Loucy (cell line): ENCODE measurements around the gene CHST14.

Source experiments
- H2AFZ ChIP-seq: fragments of 200-600 bp; sonication (generic); 2 replicates; pipeline ENCODE4 v1.6.0; 2016; ENCODE audit warnings: antibody characterized with exemption, mild to moderate bottlenecking, low read length, moderate library complexity
- H3F3A ChIP-seq: fragments of 200-600 bp; 2 replicates; pipeline ENCODE4 v1.6.0; 2016; ENCODE audit warnings: antibody characterized with exemption, low read depth, mild to moderate bottlenecking
- H3K27me3 ChIP-seq: fragments of 200-600 bp; sonication (generic); 2 replicates; pipeline ENCODE4 v1.6.1; 2014; ENCODE audit warnings: low read length, mild to moderate bottlenecking; ENCODE audit not compliant: insufficient read depth, poor library complexity, severe bottlenecking
- H3K36me3 ChIP-seq: fragments of 200-600 bp; sonication (generic); 2 replicates; pipeline ENCODE4 v1.6.1; 2016; ENCODE audit warnings: low read length; ENCODE audit not compliant: insufficient read depth
- H3K4me1 ChIP-seq: fragments of 200-600 bp; sonication (generic); 2 replicates; pipeline ENCODE4 v1.5.1; 2014; ENCODE audit warnings: low read length, mild to moderate bottlenecking; ENCODE audit not compliant: insufficient read depth, poor library complexity, severe bottlenecking
- H3K4me2 ChIP-seq: fragments of 200-600 bp; sonication (generic); 2 replicates; pipeline ENCODE4 v1.6.0; 2014; ENCODE audit warnings: antibody characterized with exemption, low read length, low read depth, mild to moderate bottlenecking; ENCODE audit not compliant: poor library complexity, severe bottlenecking
- H3K4me3 ChIP-seq: fragments of 200-600 bp; sonication (generic); 2 replicates; pipeline ENCODE4 v1.5.1; 2014; ENCODE audit warnings: low read length, mild to moderate bottlenecking, mixed read lengths; ENCODE audit not compliant: poor library complexity, severe bottlenecking
- H3K79me2 ChIP-seq: fragments of 200-600 bp; sonication (generic); 2 replicates; pipeline ENCODE4 v1.6.1; 2014; ENCODE audit warnings: low read length; ENCODE audit not compliant: insufficient read depth
- H3K9ac ChIP-seq: fragments of 200-600 bp; sonication (generic); 2 replicates; pipeline ENCODE4 v1.6.0; 2014; ENCODE audit warnings: mild to moderate bottlenecking, low read depth, low read length, moderate library complexity; ENCODE audit not compliant: poor library complexity, severe bottlenecking
- H3K9me2 ChIP-seq: fragments of 200-600 bp; sonication (generic); replicated peaks from 2 replicates; pipeline ENCODE4 v1.6.1; 2016; ENCODE audit warnings: low read depth, low read length, mixed read lengths
- H3K9me3 ChIP-seq: fragments of 200-600 bp; sonication (generic); 2 replicates; pipeline ENCODE4 v1.6.1; 2014; ENCODE audit warnings: mild to moderate bottlenecking, antibody characterized with exemption, low read length, low read depth; ENCODE audit not compliant: insufficient read depth
- H4K20me1 ChIP-seq: fragments of 200-600 bp; sonication (generic); 2 replicates; pipeline ENCODE4 v1.6.0; 2014; ENCODE audit warnings: antibody characterized with exemption, low read length, mild to moderate bottlenecking; ENCODE audit not compliant: insufficient read depth, poor library complexity, severe bottlenecking
- CTCF ChIP-seq: fragments of 200-600 bp; sonication (generic); conservative IDR thresholded peaks from 2 replicates; pipeline ENCODE4 v1.5.1; 2014; ENCODE audit warnings: mild to moderate bottlenecking, antibody characterized with exemption, low read length
- EZH2phosphoT487 ChIP-seq: fragments of 200-600 bp; IDR thresholded peaks from 2 replicates; pipeline ENCODE4 v1.6.1; 2018; ENCODE audit warnings: antibody characterized with exemption, mild to moderate bottlenecking, moderate library complexity, borderline replicate concordance

CHST14 gene

DNA sequence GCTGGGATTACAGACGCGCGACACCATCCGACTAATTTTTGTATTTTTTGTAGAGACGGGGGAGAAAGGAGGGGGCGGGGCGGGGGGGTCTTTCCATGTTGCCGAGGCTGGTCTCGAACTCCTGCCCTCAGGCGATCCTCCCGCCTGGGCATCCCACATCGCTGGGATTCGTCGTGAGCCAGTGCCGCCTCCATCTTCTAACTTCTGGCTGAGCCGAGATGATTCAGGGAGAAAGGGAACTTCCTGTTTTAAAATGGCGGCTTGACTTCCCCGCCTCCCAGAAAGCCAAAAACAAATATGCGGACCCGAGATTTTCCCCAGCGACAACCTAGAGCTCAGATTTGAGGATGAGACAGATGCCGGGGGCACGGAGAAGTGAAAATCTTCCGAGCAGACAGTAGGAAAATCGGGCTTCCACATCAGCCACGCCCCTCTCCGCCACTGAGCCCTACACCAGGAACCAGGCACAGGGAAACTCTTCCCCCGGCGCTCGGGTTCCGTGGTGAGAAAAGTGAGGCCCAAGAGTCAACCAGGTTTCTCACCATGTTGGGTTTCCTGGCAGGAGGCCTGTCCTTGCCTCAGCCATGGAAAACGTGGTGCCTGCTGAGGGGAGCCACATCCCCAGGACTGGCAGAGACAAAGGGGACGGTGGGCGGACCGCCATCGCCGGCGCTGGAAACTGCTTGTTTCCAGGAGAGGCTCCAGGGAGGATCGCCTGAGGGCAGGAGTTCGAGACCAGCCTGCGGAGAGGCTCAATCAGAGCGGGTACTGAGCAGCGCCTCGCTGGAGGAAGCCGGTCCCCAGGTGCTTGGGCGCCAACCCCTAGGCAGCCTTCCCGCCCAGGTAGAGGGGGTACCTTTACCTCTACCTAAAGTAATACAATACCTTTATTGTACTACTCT, 18.7 kb downstream of the CHST14 start:
- H2AFZ ChIP-seq: no peak overlapping the region
- no peak overlapping the region for H3K9ac ChIP-seq
- H3K9me3 ChIP-seq: no peaks in the 10 kb centered on the region
- H3K36me3 ChIP-seq: no peaks in the 10 kb centered on the region
- H3K27me3 ChIP-seq: no peaks in the 10 kb centered on the region
- no peaks in the 10 kb centered on the region for H3K9me2 ChIP-seq
- H3K4me1 ChIP-seq: peaks cover 24% of the 10 kb centered on the region
- no peaks in the 10 kb centered on the region for H4K20me1 ChIP-seq
- H3K4me3 ChIP-seq: no peak overlapping the region
- H3F3A ChIP-seq: no peaks in the 10 kb centered on the region
- TF ChIP-seq EZH2phosphoT487: no peak
- no peak overlapping the region for H3K4me2 ChIP-seq
- H3K79me2 ChIP-seq: no peaks in the 10 kb centered on the region

DNA sequence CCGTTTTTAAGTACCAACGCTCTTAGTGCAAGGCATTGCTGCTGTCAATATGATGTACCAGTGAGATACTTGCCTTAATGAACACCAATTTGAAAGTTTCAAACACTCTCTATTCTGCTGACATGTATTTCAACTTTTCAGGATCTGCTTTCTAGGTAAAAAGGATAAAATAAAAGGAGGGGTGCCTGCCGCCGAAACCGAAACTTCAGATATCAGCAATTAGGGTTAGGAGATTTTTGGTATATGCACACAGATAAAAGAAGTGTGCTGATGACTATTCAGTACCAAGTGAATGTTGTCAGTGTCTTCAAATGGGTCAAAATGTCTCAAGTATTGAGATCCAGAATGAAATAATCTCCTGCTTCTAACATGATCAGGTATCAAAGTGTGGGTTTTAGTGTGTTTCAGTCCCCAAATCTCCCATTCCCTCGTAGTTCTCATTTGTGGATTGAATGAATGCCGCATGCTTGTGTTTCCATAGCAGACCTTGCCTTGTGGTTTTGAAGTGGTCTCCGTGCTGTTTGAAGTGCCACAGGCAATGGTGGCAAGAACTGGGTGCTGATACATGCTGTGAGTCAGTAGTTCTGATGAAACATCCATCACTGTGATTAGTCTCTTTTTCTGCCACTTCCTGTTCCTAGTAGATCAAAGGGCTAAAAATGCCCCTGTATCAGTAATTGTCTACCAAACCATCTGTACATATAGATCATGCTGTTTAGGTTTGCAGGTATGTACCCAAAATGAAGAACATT, 22.5 kb downstream of the CHST14 start:
- no peaks in the 10 kb centered on the region for H3K27me3 ChIP-seq

GRCh38 chr15:40495516-40495915, 24.7 kb downstream of the CHST14 start:
- H3K4me2 ChIP-seq: no peak overlapping the region
- no peaks in the 10 kb centered on the region for H3K9me3 ChIP-seq
- H3K9me2 ChIP-seq: no peaks in the 10 kb centered on the region
- H3K4me1 ChIP-seq: peaks cover 16% of the 10 kb centered on the region
- no peaks in the 10 kb centered on the region for H3F3A ChIP-seq
- TF ChIP-seq EZH2phosphoT487 (no peak), CTCF (no peak)
- no peak overlapping the region for H2AFZ ChIP-seq
- no peak overlapping the region for H3K4me3 ChIP-seq
- no peaks in the 10 kb centered on the region for H3K36me3 ChIP-seq
- no peaks in the 10 kb centered on the region for H3K79me2 ChIP-seq
- H4K20me1 ChIP-seq: no peaks in the 10 kb centered on the region
- H3K9ac ChIP-seq: no peak overlapping the region
- H3K27me3 ChIP-seq: no peaks in the 10 kb centered on the region

More for the DNA sequence above, 22.5 kb downstream of the CHST14 start:
- H3K9me3 ChIP-seq: no peaks in the 10 kb centered on the region
- H3K4me1 ChIP-seq: peaks cover 16% of the 10 kb centered on the region
- no peaks in the 10 kb centered on the region for H3F3A ChIP-seq
- H3K9ac ChIP-seq: no peak overlapping the region
- H3K4me3 ChIP-seq: no peak overlapping the region
- peak overlapping the region; percentile 26 for H3K4me2 ChIP-seq
- H2AFZ ChIP-seq: 0 out of 2 replicates have a peak overlapping the region, but pooled peaks have one; percentile 34
- TF ChIP-seq EZH2phosphoT487 (no peak), CTCF (no peak)
- no peaks in the 10 kb centered on the region for H3K36me3 ChIP-seq
- no peaks in the 10 kb centered on the region for H4K20me1 ChIP-seq
- H3K9me2 ChIP-seq: no peaks in the 10 kb centered on the region
- H3K79me2 ChIP-seq: no peaks in the 10 kb centered on the region
